Keratinocyte (primary cell): ENCODE data around the gene GBGT1. TPM values are rescaled to one million over a fixed set of nuclear protein-coding genes. Genes with fewer than 3 reads are reported as not detected.

ENCODE experiments used
- DNase-seq: peaks from one replicate; pipeline ENCODE4 v3.0.0-alpha.2; 2011; ENCODE audit warnings: low read depth, missing footprints, low spot score
- FAIRE-seq: peaks from 2 replicates; lab custom pipeline; 2011; peaks lifted over from hg19 to GRCh38; lab: Jason Lieb, UNC
- H2AFZ ChIP-seq: 2 replicates; pipeline ENCODE4 v1.6.0; 2012; ENCODE audit warnings: low read length, control low read depth, inconsistent platforms; ENCODE audit not compliant: control insufficient read depth
- H3K27ac ChIP-seq: 2 replicates; pipeline ENCODE4 v1.5.1; 2011; ENCODE audit warnings: low read length; ENCODE audit not compliant: control insufficient read depth, insufficient read depth
- H3K27me3 ChIP-seq: 3 replicates; pipeline ENCODE4 v1.6.0; 2011; ENCODE audit warnings: low read length; ENCODE audit not compliant: control insufficient read depth, insufficient read depth; ENCODE audit errors: extremely low read depth
- H3K36me3 ChIP-seq, 2 experiments: 2 replicates in 1 of 2; 3 replicates in 1 of 2; pipeline ENCODE4 v1.5.1; 2011; ENCODE audit warnings: low read length in 2 of 2, mild to moderate bottlenecking in 1 of 2; ENCODE audit not compliant: control insufficient read depth in 2 of 2, insufficient read depth in 2 of 2; ENCODE audit errors: extremely low read depth in 1 of 2
- H3K4me1 ChIP-seq: 3 replicates; pipeline ENCODE4 v1.5.1; 2011; ENCODE audit warnings: low read length; ENCODE audit not compliant: control insufficient read depth, insufficient read depth; ENCODE audit errors: extremely low read depth
- H3K4me2 ChIP-seq: 3 replicates; pipeline ENCODE4 v1.6.0; 2011; ENCODE audit warnings: low read depth, low read length; ENCODE audit not compliant: control insufficient read depth, insufficient read depth; ENCODE audit errors: extremely low read depth
- H3K4me3 ChIP-seq, 3 experiments: fragments of 200-600 bp in 1 of 3; sonication (generic) in 1 of 3; 2 replicates in 2 of 3; 3 replicates in 1 of 3; pipeline ENCODE4 v1.5.1; 2011 to 2016; ENCODE audit warnings: low read length in 3 of 3, mild to moderate bottlenecking in 3 of 3, control low read depth in 2 of 3, inconsistent platforms in 1 of 3, low read depth in 1 of 3, mixed read lengths in 1 of 3, mixed run types in 1 of 3, moderate library complexity in 1 of 3; ENCODE audit not compliant: control insufficient read depth in 2 of 3, insufficient read depth in 2 of 3; ENCODE audit errors: extremely low read depth in 1 of 3
- H3K79me2 ChIP-seq: 2 replicates; pipeline ENCODE4 v1.6.0; 2012; ENCODE audit warnings: low read length; ENCODE audit not compliant: control insufficient read depth, insufficient read depth
- H3K9ac ChIP-seq: 3 replicates; pipeline ENCODE4 v1.6.0; 2011; ENCODE audit warnings: low read length; ENCODE audit not compliant: control insufficient read depth, insufficient read depth; ENCODE audit errors: extremely low read depth
- H3K9me1 ChIP-seq: 3 replicates; pipeline ENCODE4 v1.6.0; 2011; ENCODE audit warnings: low read length; ENCODE audit not compliant: control insufficient read depth, insufficient read depth; ENCODE audit errors: extremely low read depth
- H3K9me3 ChIP-seq: 2 replicates; pipeline ENCODE4 v1.5.1; 2012; ENCODE audit warnings: low read depth, low read length; ENCODE audit not compliant: control insufficient read depth
- H4K20me1 ChIP-seq: 3 replicates; pipeline ENCODE4 v1.6.0; 2011; ENCODE audit warnings: low read length; ENCODE audit not compliant: control insufficient read depth, insufficient read depth; ENCODE audit errors: extremely low read depth
- CTCF ChIP-seq, 3 experiments: IDR thresholded peaks in 1 of 3; conservative IDR thresholded peaks in 1 of 3; optimal IDR thresholded peaks in 1 of 3; 2 replicates in 2 of 3; 3 replicates in 1 of 3; pipeline versions ENCODE3 to v1.5.1; 2011; ENCODE audit warnings: low read length in 3 of 3, mild to moderate bottlenecking in 3 of 3, moderate library complexity in 2 of 3, control low read depth in 1 of 3, inconsistent platforms in 1 of 3; ENCODE audit not compliant: insufficient read depth in 2 of 3; ENCODE audit errors: extremely low read depth in 1 of 3
- EZH2 ChIP-seq: IDR thresholded peaks from one replicate; pipeline ENCODE4 v1.6.1; 2012; ENCODE audit warnings: inconsistent platforms, mild to moderate bottlenecking, low read length, moderate library complexity
- dilution Hi-C: fragments of 300-500 bp; cut with MboI; formaldehyde crosslinking; loops from one replicate; pipeline ENCODE4 v1.7.0; 2020; ENCODE audit warnings: low sequenced_read_pairs; ENCODE audit not compliant: extremely low pct_ligation_motif_present
- polyA plus RNA-seq, 5 experiments: library from polyadenylated mRNA; depleted of rRNA in 3 of 5; stranded (reverse) in 3 of 5; stranded (forward) in 1 of 5; unstranded in 1 of 5; fragments of >200 nt; gene quantifications; 1 replicate in 1 of 5; 2 replicates in 3 of 5; 3 replicates in 1 of 5; pipeline versions ENCODE4 v1.2.1 to v1.2.3, GENCODE V29; 2011 to 2012; ENCODE audit warnings: missing spikeins in 2 of 5, low read depth in 1 of 5, low replicate concordance in 1 of 5

GBGT1 gene
- polyA plus RNA-seq, 1 donor (not counting 4 experiments of a cell fraction or from before 2014, with no cell fraction given) = 0.54 TPM

- H3K9me1 ChIP-seq = no peaks in the 10 kb centered on the region
- H3K4me3 ChIP-seq = no peak overlapping the region
- dilution Hi-C loops = no loop called here
- no peak overlapping the region for H3K27ac ChIP-seq
- no peak overlapping the region for H3K4me2 ChIP-seq
- H3K79me2 ChIP-seq = peaks cover 4% of the 10 kb centered on the region
- H4K20me1 ChIP-seq = peaks cover 27% of the 10 kb centered on the region
- no peak for DNase-seq
- H3K9me3 ChIP-seq = no peaks in the 10 kb centered on the region
- H3K36me3 ChIP-seq = peaks cover 4 to 5% of the 10 kb centered on the region in 2 experiments
- H3K27me3 ChIP-seq = no peaks in the 10 kb centered on the region
- TF ChIP-seq EZH2 = no peak
- no peak for TF ChIP-seq CTCF (optimal IDR thresholded peaks at IDR 0.05 in 1 of 3, IDR thresholded peaks at IDR 0.05 in 1 of 3, conservative IDR thresholded peaks at IDR 0.05 in 1 of 3; ENCODE audit: extremely low read depth in 1 of 3, insufficient read depth in 2 of 3, low read length in 3 of 3)
- no peak overlapping the region for H3K9ac ChIP-seq
- peaks cover 24% of the 10 kb centered on the region for H3K4me1 ChIP-seq
- no peak for FAIRE-seq
- H2AFZ ChIP-seq = no peak overlapping the region
Observed at GRCh38 chr9:133115604-133116345, 47.9 kb downstream of the GBGT1 start.

- Histone ChIP-seq H3K9me1 (no peaks in the 10 kb centered on the region), H3K36me3 (peaks cover 5 to 6% of the 10 kb centered on the region in 2 experiments), H4K20me1 (peaks cover 27% of the 10 kb centered on the region), H3K4me2 (no peak overlapping the region), H3K4me1 (peaks cover 20% of the 10 kb centered on the region), H3K4me3 (no peak overlapping the region), H3K27me3 (no peaks in the 10 kb centered on the region), H3K79me2 (peaks cover 4% of the 10 kb centered on the region), H3K9me3 (no peaks in the 10 kb centered on the region), H2AFZ (no peak overlapping the region), H3K27ac (no peak overlapping the region), H3K9ac (no peak overlapping the region)
- TF ChIP-seq CTCF (optimal IDR thresholded peaks at IDR 0.05 in 1 of 3, IDR thresholded peaks at IDR 0.05 in 1 of 3, conservative IDR thresholded peaks at IDR 0.05 in 1 of 3; ENCODE audit: extremely low read depth in 1 of 3, insufficient read depth in 2 of 3, low read length in 3 of 3) (no peak), EZH2 (no peak)
- DNase-seq (no peak), FAIRE-seq (no peak)
- dilution Hi-C loops = no loop called here
Observed at GRCh38 chr9:133114886-133115603, 48.7 kb downstream of the GBGT1 start.
